OCI-LY7 (cell line): ENCODE measurements around the gene ZNF136. TPM values are rescaled to one million over a fixed set of nuclear protein-coding genes. Genes with fewer than 3 reads are reported as not detected.

Source experiments
- BruUV-seq: library from RNA; stranded (reverse); fragments of 400-500 nt; replicated peaks from 2 replicates; lab custom pipeline; 2021; lab: Mats Ljungman, UMichigan
- CTCF ChIA-PET: fragments of 300-600 bp; sonication (Branson Sonifier 250); formaldehyde crosslinking; loops from one replicate; lab custom pipeline; 2022; ENCODE audit warnings: antibody characterized with exemption; ENCODE audit not compliant: unreplicated experiment; lab: Charles Lee
- POLR2A ChIA-PET: fragments of 300-600 bp; sonication (Branson Sonifier 250); formaldehyde crosslinking; loops from one replicate; lab custom pipeline; 2022; ENCODE audit warnings: antibody characterized with exemption; lab: Charles Lee
- DNase-seq: peaks from one replicate; pipeline ENCODE4 v3.0.0-alpha.2; 2015; ENCODE audit warnings: low spot score
- H2AFZ ChIP-seq: fragments of 200-600 bp; sonication (generic), shearing (Covaris generic); 2 replicates; pipeline ENCODE4 v1.6.1; 2014; ENCODE audit warnings: mild to moderate bottlenecking, antibody characterized with exemption, low read length, moderate library complexity
- H3K27ac ChIP-seq: fragments of 200-600 bp; sonication (generic); 2 replicates; pipeline ENCODE4 v1.5.1; 2014; ENCODE audit warnings: mixed run types, low read depth, mild to moderate bottlenecking, moderate library complexity, low read length, inconsistent platforms; ENCODE audit not compliant: poor library complexity, severe bottlenecking
- H3K36me3 ChIP-seq: fragments of 200-600 bp; sonication (generic); 2 replicates; pipeline ENCODE4 v1.6.1; 2014; ENCODE audit warnings: mild to moderate bottlenecking, antibody characterized with exemption, low read length, moderate library complexity, mixed read lengths; ENCODE audit not compliant: insufficient read depth
- H3K4me1 ChIP-seq: fragments of 200-600 bp; sonication (generic); 2 replicates; pipeline ENCODE4 v1.5.1; 2014; ENCODE audit warnings: mild to moderate bottlenecking, low read length; ENCODE audit not compliant: insufficient read depth, poor library complexity, severe bottlenecking
- H3K4me2 ChIP-seq: fragments of 200-600 bp; sonication (generic); 2 replicates; pipeline ENCODE4 v1.6.1; 2014; ENCODE audit warnings: mild to moderate bottlenecking, low read length
- H3K4me3 ChIP-seq: fragments of 200-600 bp; sonication (generic); 2 replicates; pipeline ENCODE4 v1.5.1; 2014; ENCODE audit warnings: mild to moderate bottlenecking, low read depth, low read length; ENCODE audit not compliant: poor library complexity, severe bottlenecking
- H3K79me2 ChIP-seq: fragments of 200-600 bp; sonication (generic); 2 replicates; pipeline ENCODE4 v1.6.1; 2016; ENCODE audit warnings: low read depth, mild to moderate bottlenecking, low read length, moderate library complexity, mixed read lengths; ENCODE audit not compliant: insufficient read depth
- H3K9me2 ChIP-seq: fragments of 200-600 bp; sonication (generic); 2 replicates; pipeline ENCODE4 v1.6.1; 2016; ENCODE audit warnings: mild to moderate bottlenecking, low read length, mixed read lengths; ENCODE audit not compliant: insufficient read depth
- H3K9me3 ChIP-seq: fragments of 200-600 bp; sonication (generic); 2 replicates; pipeline ENCODE4 v1.6.1; 2014; ENCODE audit warnings: mild to moderate bottlenecking, mixed run types, low read length, mixed read lengths
- H4K20me1 ChIP-seq: fragments of 200-600 bp; sonication (generic); 2 replicates; pipeline ENCODE4 v1.6.1; 2014; ENCODE audit warnings: mild to moderate bottlenecking, antibody characterized with exemption, low read length, moderate library complexity, mixed read lengths; ENCODE audit not compliant: insufficient read depth
- EZH2phosphoT487 ChIP-seq: fragments of 200-600 bp; sonication (generic); IDR thresholded peaks from 2 replicates; pipeline ENCODE4 v1.6.1; 2018; ENCODE audit warnings: low read depth, borderline replicate concordance, mild to moderate bottlenecking, mixed run types, antibody characterized with exemption, low read length, moderate library complexity, mixed read lengths
- intact Hi-C: fragments of 100-400 bp; cut with micrococcal nuclease; formaldehyde crosslinking; loops from one replicate; pipeline ENCODE4 v1.10.0; 2022; ENCODE audit not compliant: unreplicated experiment
- total RNA-seq, 2 experiments: library from RNA; depleted of rRNA in 1 of 2; stranded (reverse); fragments of >200 nt in 1 of 2; shearing (Covaris generic) in 1 of 2; gene quantifications; 2 replicates each; pipeline ENCODE4 v1.2.3, GENCODE V29; 2014 to 2022
- TF ChIP-seq, protein P1 (sequence below): fragments of 200-600 bp; sonication (generic); conservative IDR thresholded peaks from 2 replicates; pipeline ENCODE4 v1.5.1; 2014; ENCODE audit warnings: mild to moderate bottlenecking, antibody characterized with exemption, low read length, moderate library complexity, mixed read lengths

Gene ZNF136
- total RNA-seq, 2 experiments from 2014 or later, result 12.5 to 12.7 TPM

DNA sequence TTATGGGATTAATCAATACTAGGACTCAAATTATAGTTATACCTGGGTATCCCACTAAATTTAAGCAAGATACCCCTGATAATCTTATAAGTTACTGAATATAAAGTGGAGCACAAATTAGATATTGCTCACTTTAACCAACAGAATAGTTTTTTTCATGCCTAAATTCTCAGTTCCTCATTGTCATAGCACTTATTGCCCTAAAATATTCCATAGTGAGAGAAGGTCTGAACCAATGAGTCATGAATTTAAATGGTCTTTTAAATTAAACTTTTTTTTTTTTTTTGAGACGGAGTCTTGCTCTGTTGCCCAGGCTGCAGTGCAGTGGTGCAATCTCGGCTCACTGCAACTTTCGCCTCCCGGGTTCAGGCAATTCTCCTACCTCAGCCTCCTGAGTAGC is 42.4 kb downstream of the ZNF136 start:
- H4K20me1 ChIP-seq, result no peaks in the 10 kb centered on the region
- H3K9me3 ChIP-seq, result peaks cover 12% of the 10 kb centered on the region
- ChIA-PET POLR2A (no interaction called here), CTCF (no interaction called here)
- H2AFZ ChIP-seq, result no peak overlapping the region
- no peak for DNase-seq
- H3K36me3 ChIP-seq, result peaks cover 28% of the 10 kb centered on the region
- no peak overlapping the region for H3K27ac ChIP-seq
- intact Hi-C loops, result no loop called here
- no peak for TF ChIP-seq EZH2phosphoT487
- TF ChIP-seq, protein P1, sequence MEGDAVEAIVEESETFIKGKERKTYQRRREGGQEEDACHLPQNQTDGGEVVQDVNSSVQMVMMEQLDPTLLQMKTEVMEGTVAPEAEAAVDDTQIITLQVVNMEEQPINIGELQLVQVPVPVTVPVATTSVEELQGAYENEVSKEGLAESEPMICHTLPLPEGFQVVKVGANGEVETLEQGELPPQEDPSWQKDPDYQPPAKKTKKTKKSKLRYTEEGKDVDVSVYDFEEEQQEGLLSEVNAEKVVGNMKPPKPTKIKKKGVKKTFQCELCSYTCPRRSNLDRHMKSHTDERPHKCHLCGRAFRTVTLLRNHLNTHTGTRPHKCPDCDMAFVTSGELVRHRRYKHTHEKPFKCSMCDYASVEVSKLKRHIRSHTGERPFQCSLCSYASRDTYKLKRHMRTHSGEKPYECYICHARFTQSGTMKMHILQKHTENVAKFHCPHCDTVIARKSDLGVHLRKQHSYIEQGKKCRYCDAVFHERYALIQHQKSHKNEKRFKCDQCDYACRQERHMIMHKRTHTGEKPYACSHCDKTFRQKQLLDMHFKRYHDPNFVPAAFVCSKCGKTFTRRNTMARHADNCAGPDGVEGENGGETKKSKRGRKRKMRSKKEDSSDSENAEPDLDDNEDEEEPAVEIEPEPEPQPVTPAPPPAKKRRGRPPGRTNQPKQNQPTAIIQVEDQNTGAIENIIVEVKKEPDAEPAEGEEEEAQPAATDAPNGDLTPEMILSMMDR, result no peak
- no peak overlapping the region for H3K4me3 ChIP-seq
- no peak overlapping the region for H3K4me2 ChIP-seq
- H3K4me1 ChIP-seq, result no peaks in the 10 kb centered on the region
- 0 out of 2 replicates have a peak, but pooled peaks cover 1% of the 10 kb centered on the region for H3K79me2 ChIP-seq
- no peaks in the 10 kb centered on the region for H3K9me2 ChIP-seq
- no TSS peak for BruUV-seq

DNA sequence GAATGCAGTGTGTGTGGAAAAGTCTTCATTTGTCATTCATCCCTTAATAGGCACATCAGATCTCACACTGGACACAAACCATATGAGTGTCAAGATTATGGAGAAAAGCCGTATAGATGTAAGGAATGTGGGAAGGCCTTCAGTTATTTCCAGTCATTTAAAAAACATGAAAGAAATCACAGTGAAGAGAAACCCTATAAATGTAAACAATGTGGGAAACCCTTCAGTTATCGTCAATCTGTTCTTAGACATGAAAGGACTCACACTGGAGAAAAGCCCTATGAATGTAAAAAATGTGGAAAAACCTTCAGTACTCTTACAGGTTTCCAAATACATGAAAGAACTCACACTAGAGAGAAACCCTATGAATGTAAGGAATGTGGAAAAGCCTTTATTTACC is 45.3 kb downstream of the ZNF136 start:
- H3K79me2 ChIP-seq, result no peaks in the 10 kb centered on the region
- no peaks in the 10 kb centered on the region for H4K20me1 ChIP-seq
- no peaks in the 10 kb centered on the region for H3K9me2 ChIP-seq
- TF ChIP-seq, protein P1, result no peak
- no peak for TF ChIP-seq EZH2phosphoT487
- DNase-seq, result no peak
- BruUV-seq, result no TSS peak
- no peak overlapping the region for H3K4me2 ChIP-seq
- no peak overlapping the region for H3K4me3 ChIP-seq
- H3K27ac ChIP-seq, result no peak overlapping the region
- ChIA-PET POLR2A (no interaction called here), CTCF (no interaction called here)
- H3K36me3 ChIP-seq, result peaks cover 28% of the 10 kb centered on the region
- intact Hi-C loops, result no loop called here
- H3K4me1 ChIP-seq, result no peaks in the 10 kb centered on the region
- peaks cover 12% of the 10 kb centered on the region for H3K9me3 ChIP-seq
- no peak overlapping the region for H2AFZ ChIP-seq

DNA sequence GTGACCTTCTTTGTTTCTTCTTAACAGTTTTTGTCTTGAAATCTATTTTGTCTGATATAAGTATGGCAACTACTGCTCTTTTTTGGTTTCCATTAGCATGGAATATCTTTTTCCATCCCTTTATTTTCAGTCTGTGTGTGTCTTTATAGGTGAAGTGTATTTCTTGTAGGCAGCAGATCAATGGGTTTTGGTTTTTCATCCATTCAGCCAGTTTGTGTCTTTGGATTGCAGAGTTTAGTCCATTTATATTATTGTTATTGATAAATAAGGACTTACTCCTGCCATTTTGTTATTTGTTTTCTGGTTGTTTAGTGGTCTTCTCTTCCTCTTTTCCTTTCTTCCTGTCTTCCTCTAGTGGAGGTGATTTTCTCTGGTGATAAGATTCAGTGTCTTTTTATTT is 54.4 kb downstream of the ZNF136 start:
- DNase-seq, result no peak
- no TSS peak for BruUV-seq
- no peaks in the 10 kb centered on the region for H3K4me1 ChIP-seq
- ChIA-PET CTCF (no interaction called here), POLR2A (no interaction called here)
- H4K20me1 ChIP-seq, result no peaks in the 10 kb centered on the region
- H3K27ac ChIP-seq, result no peak overlapping the region
- H3K36me3 ChIP-seq, result no peaks in the 10 kb centered on the region
- no peak overlapping the region for H2AFZ ChIP-seq
- H3K9me2 ChIP-seq, result no peaks in the 10 kb centered on the region
- no peak overlapping the region for H3K4me3 ChIP-seq
- peaks cover 21% of the 10 kb centered on the region; the same call in 1 of the 2 replicates for H3K9me3 ChIP-seq
- H3K79me2 ChIP-seq, result no peaks in the 10 kb centered on the region
- no peak for TF ChIP-seq EZH2phosphoT487
- TF ChIP-seq, protein P1, result no peak
- H3K4me2 ChIP-seq, result no peak overlapping the region
- intact Hi-C loops, result no loop called here
